Motor neuron (in vitro differentiated cells): ENCODE results near the gene IPP. TPM values are rescaled to one million over a fixed set of nuclear protein-coding genes. Genes with fewer than 3 reads are reported as not detected.

Experiments
- ATAC-seq, 8 experiments: fragments of 200-7000 bp; cut with Tn5 transposase; replicated peaks in 6 of 8; 2 replicates each; pipeline ENCODE4 v1.8.0; 2021; ENCODE audit warnings: mild to moderate bottlenecking in 8 of 8, moderate library complexity in 8 of 8
- H3K27ac ChIP-seq, 2 donors: fragments of 250-450 bp; sonication (Bioruptor Pico); 2 replicates each; pipeline ENCODE4 v1.9.0; 2021; ENCODE audit warnings: antibody characterized with exemption in 2 of 2, mild to moderate bottlenecking in 2 of 2, moderate library complexity in 1 of 2
- H3K4me1 ChIP-seq, 2 donors: fragments of 250-450 bp; sonication (Bioruptor Pico); replicated peaks in 1 of 2; 2 replicates each; pipeline ENCODE4 v1.6.1; 2021; ENCODE audit warnings: antibody characterized with exemption in 2 of 2, mild to moderate bottlenecking in 2 of 2, moderate library complexity in 1 of 2
- H3K4me3 ChIP-seq, 5 donors: fragments of 250-450 bp; sonication (Bioruptor Pico); 2 replicates each; pipeline ENCODE4 v1.9.0; 2021; ENCODE audit warnings: antibody characterized with exemption in 5 of 5, mild to moderate bottlenecking in 5 of 5, moderate library complexity in 4 of 5
- WGBS, 10 experiments: fragments of 450-650 bp; shearing (Covaris generic); methylation state at CpG; one replicate each; pipeline ENCODE4 v1.0.0; 2022; 5-methylcytosine and 5-hydroxymethylcytosine counted together
- in situ Hi-C, 9 experiments: fragments of 400-800 bp; cut with MboI; loops; one replicate each; pipeline ENCODE4 v1.15.0; 2021; ENCODE audit warnings: low sequenced_read_pairs in 9 of 9, low pct_unique_long_range_greater_than_20kb in 2 of 9; ENCODE audit not compliant: unreplicated experiment in 9 of 9
- total RNA-seq, 8 experiments: library from RNA; unstranded; fragments of 300-600 nt; gene quantifications; 2 replicates each; pipeline versions ENCODE4 v1.2.3 to v1.2.4, GENCODE V29; 2022

Gene IPP
- total RNA-seq = 10 to 100 TPM in 7 of 8 experiments, 1 to 10 TPM in 1; 7.9 to 16.3 (median 14.2) TPM

GRCh38 chr1:45750298-45751038 is at the start of gene IPP:
Gene IPP (minus strand): TSS chr1:45750653. CDS start chr1:45746411, 4,242 bp downstream.
- peak; percentile 96 to 98 (median 96) for ATAC-seq
- in situ Hi-C loops = no loop called here

GRCh38 chr1:45796946-45797345 is 46.5 kb upstream of the IPP start:
- no peaks in the 10 kb centered on the region for H3K4me1 ChIP-seq
- 77 to 100% (median 92%) methylated on average over 2 to 9 of the region's 9 CpGs; no CpG with 5 or more reads in 3 of the 10 experiments for WGBS, 10 experiments
- in situ Hi-C loops = no loop called here
- H3K27ac ChIP-seq = no peak overlapping the region
- ATAC-seq = no peak
- no peak overlapping the region for H3K4me3 ChIP-seq

More at GRCh38 chr1:45750298-45751038, at the start of gene IPP:
- H3K4me3 ChIP-seq = peak within 1 kb of the TSS; percentile 41 to 61 (median 54)
- peak within 1 kb of the TSS; percentile 80 to 91 for H3K27ac ChIP-seq
- H3K4me1 ChIP-seq = peaks cover 3 to 7% of the 10 kb centered on the region in 2 donors
- 0 to 25% (median 3%) methylated on average over 2 to 10 of the region's 58 CpGs; no CpG with 5 or more reads in 2 of the 10 experiments for WGBS, 10 experiments

GRCh38 chr1:45796381-45796780 is 45.9 kb upstream of the IPP start:
- in situ Hi-C loops = no loop called here
- 0 to 100% (median 94%) methylated on average over 1 to 2 of the region's 2 CpGs; no CpG with 5 or more reads in 1 of the 10 experiments for WGBS, 10 experiments

GRCh38 chr1:45793942-45794604 is 43.6 kb upstream of the IPP start:
- peak in 2 of 8 experiments; percentile 21 to 27 for ATAC-seq
- no peak overlapping the region for H3K27ac ChIP-seq
- H3K4me1 ChIP-seq = no peaks in the 10 kb centered on the region
- in situ Hi-C loops = no loop called here
- WGBS, 10 experiments = 0 to 100% (median 81%) methylated on average over 2 to 7 of the region's 7 CpGs; no CpG with 5 or more reads in 2 of the 10 experiments
- H3K4me3 ChIP-seq = no peak overlapping the region

More at GRCh38 chr1:45796381-45796780, 45.9 kb upstream of the IPP start:
- no peak overlapping the region for H3K4me3 ChIP-seq
- no peak overlapping the region for H3K27ac ChIP-seq
- ATAC-seq = no peak
- H3K4me1 ChIP-seq = no peaks in the 10 kb centered on the region

- H3K4me3 ChIP-seq = no peak overlapping the region
- no peak for ATAC-seq
- no peak overlapping the region for H3K27ac ChIP-seq
- H3K4me1 ChIP-seq = no peaks in the 10 kb centered on the region
- in situ Hi-C loops = no loop called here
- 20 to 100% (median 81%) methylated on average over 1 to 4 of the region's 4 CpGs for WGBS, 10 experiments
These were observed 42.3 kb upstream of the IPP start for GRCh38 chr1:45792744-45793143.

GRCh38 chr1:45789601-45790000 is 39.1 kb upstream of the IPP start:
- H3K27ac ChIP-seq = no peak overlapping the region
- no peak overlapping the region for H3K4me3 ChIP-seq
- no peaks in the 10 kb centered on the region for H3K4me1 ChIP-seq
- 0 to 100% (median 67%) methylated on average over 1 to 2 of the region's 2 CpGs; no CpG with 5 or more reads in 3 of the 10 experiments for WGBS, 10 experiments
- no peak for ATAC-seq
- in situ Hi-C loops = no loop called here

- ATAC-seq = no peak
- in situ Hi-C loops = no loop called here
- Histone ChIP-seq H3K27ac (no peak overlapping the region), H3K4me3 (no peak overlapping the region), H3K4me1 (no peaks in the 10 kb centered on the region)
- WGBS, 10 experiments = 10 to 88% (median 75%) methylated on average over 1 to 4 of the region's 4 CpGs; no CpG with 5 or more reads in 1 of the 10 experiments
These were observed 37.5 kb upstream of the IPP start for GRCh38 chr1:45787905-45788304.

GRCh38 chr1:45785583-45785982 is 35.1 kb upstream of the IPP start:
- no peaks in the 10 kb centered on the region for H3K4me1 ChIP-seq
- 36 to 83% (median 74%) methylated on average over 1 to 4 of the region's 4 CpGs for WGBS, 10 experiments
- in situ Hi-C loops = no loop called here
- H3K4me3 ChIP-seq = no peak overlapping the region
- no peak overlapping the region for H3K27ac ChIP-seq
- ATAC-seq = no peak

- Histone ChIP-seq H3K27ac (no peak overlapping the region), H3K4me3 (no peak overlapping the region), H3K4me1 (no peaks in the 10 kb centered on the region)
- WGBS, 10 experiments = 71 to 100% (median 96%) methylated on average over 1 to 3 of the region's 3 CpGs; no CpG with 5 or more reads in 1 of the 10 experiments
- in situ Hi-C loops = no loop called here
- ATAC-seq = no peak
These were observed 25.3 kb upstream of the IPP start for GRCh38 chr1:45775794-45776193.

GRCh38 chr1:45772971-45773370 is 22.5 kb upstream of the IPP start:
- no peaks in the 10 kb centered on the region for H3K4me1 ChIP-seq
- WGBS, 10 experiments = 11 to 100% (median 67%) methylated on average over 1 to 3 of the region's 3 CpGs; no CpG with 5 or more reads in 3 of the 10 experiments
- no peak for ATAC-seq
- no peak overlapping the region for H3K27ac ChIP-seq
- H3K4me3 ChIP-seq = no peak overlapping the region
- in situ Hi-C loops = no loop called here

- in situ Hi-C loops = no loop called here
These were observed 18.9 kb upstream of the IPP start for GRCh38 chr1:45769261-45769932.

GRCh38 chr1:45767035-45767434 is 16.6 kb upstream of the IPP start:
- Histone ChIP-seq H3K4me3 (no peak overlapping the region), H3K4me1 (no peaks in the 10 kb centered on the region), H3K27ac (no peak overlapping the region)
- 23 to 100% (median 65%) methylated on average over 1 to 6 of the region's 6 CpGs; no CpG with 5 or more reads in 1 of the 10 experiments for WGBS, 10 experiments
- in situ Hi-C loops = no loop called here
- ATAC-seq = no peak

More at GRCh38 chr1:45769261-45769932, 18.9 kb upstream of the IPP start:
- Histone ChIP-seq H3K4me3 (no peak overlapping the region), H3K27ac (no peak overlapping the region), H3K4me1 (no peaks in the 10 kb centered on the region)
- WGBS, 10 experiments = 44 to 100% (median 63%) methylated on average over 1 to 4 of the region's 4 CpGs; no CpG with 5 or more reads in 3 of the 10 experiments
- peak in 5 of 8 experiments; percentile 26 to 54 (median 31) for ATAC-seq
